CD4-positive, CD25-positive, alpha-beta regulatory T cell (primary cell): ENCODE measurements around the gene CDH13. TPM values are rescaled to one million over a fixed set of nuclear protein-coding genes. Genes with fewer than 3 reads are reported as not detected.

ENCODE experiments used
- ATAC-seq, 2 donors: fragments of 150-1000 bp; cut with Tn5 transposase; one replicate each; pipeline ENCODE4 v1.10.0; 2021; ENCODE audit warnings: low read depth in 2 of 2, moderate number of reproducible peaks in 2 of 2, moderate library complexity in 1 of 2
- DNase-seq, 3 donors: peaks; one replicate each; pipeline versions ENCODE4 v3.0.0 to v3.0.0-alpha.2; 2012 to 2022; ENCODE audit warnings: mixed read lengths in 1 of 3
- H3K27ac ChIP-seq: one replicate; pipeline ENCODE4 v1.7.0; 2013; ENCODE audit warnings: mild to moderate bottlenecking, low read length; ENCODE audit not compliant: insufficient read depth, poor library complexity, severe bottlenecking
- H3K27me3 ChIP-seq: one replicate; pipeline ENCODE4 v1.7.0; 2013; ENCODE audit warnings: low read length; ENCODE audit not compliant: control insufficient read depth, insufficient read depth
- H3K36me3 ChIP-seq: one replicate; pipeline ENCODE4 v1.7.0; 2013; ENCODE audit warnings: mild to moderate bottlenecking, low read length, moderate library complexity; ENCODE audit not compliant: control insufficient read depth, insufficient read depth
- H3K4me1 ChIP-seq: 2 replicates; pipeline ENCODE4 v1.7.0; 2013; ENCODE audit warnings: mild to moderate bottlenecking, low read length; ENCODE audit not compliant: insufficient read depth, control insufficient read depth, poor library complexity, severe bottlenecking
- H3K4me3 ChIP-seq: one replicate; pipeline ENCODE4 v1.7.0; 2013; ENCODE audit warnings: low read depth, mild to moderate bottlenecking, low read length, moderate library complexity
- H3K9me3 ChIP-seq, 2 experiments: 1 replicate in 1 of 2; 2 replicates in 1 of 2; pipeline ENCODE4 v1.7.0; 2013; ENCODE audit warnings: low read length in 2 of 2, mild to moderate bottlenecking in 1 of 2, moderate library complexity in 1 of 2; ENCODE audit not compliant: control insufficient read depth in 2 of 2
- H3K27ac Mint-ChIP-seq, 3 donors: one replicate each; pipeline ENCODE4 v1.8.0; 2020 to 2022; ENCODE audit warnings: mild to moderate bottlenecking in 3 of 3, mixed read lengths in 3 of 3, moderate library complexity in 2 of 3
- H3K27me3 Mint-ChIP-seq: one replicate; pipeline ENCODE4 v1.8.0; 2022; ENCODE audit warnings: mild to moderate bottlenecking, mixed read lengths
- H3K36me3 Mint-ChIP-seq: one replicate; pipeline ENCODE4 v1.8.0; 2020; ENCODE audit warnings: mixed read lengths
- H3K4me1 Mint-ChIP-seq, 4 donors: one replicate each; pipeline ENCODE4 v1.8.0; 2020 to 2022; ENCODE audit warnings: mixed read lengths in 4 of 4, mild to moderate bottlenecking in 1 of 4
- H3K4me3 Mint-ChIP-seq, 4 donors: one replicate each; pipeline ENCODE4 v1.8.0; 2020 to 2022; ENCODE audit warnings: mild to moderate bottlenecking in 4 of 4, mixed read lengths in 4 of 4, moderate library complexity in 3 of 4
- H3K9me3 Mint-ChIP-seq, 7 donors: one replicate each; pipeline ENCODE4 v1.8.0; 2020 to 2022; ENCODE audit warnings: mixed read lengths in 7 of 7, mild to moderate bottlenecking in 3 of 7, moderate library complexity in 2 of 7
- polyA plus RNA-seq, 4 donors: library from polyadenylated mRNA; unstranded; fragments of 300-500 nt; fragmentation: Illumina TruSeq; gene quantifications; one replicate each; pipeline ENCODE4 v1.2.3, GENCODE V29; 2021
- total RNA-seq: library from RNA; stranded (reverse); gene quantifications from one replicate; pipeline ENCODE4 v1.2.3, GENCODE V29; 2022

The CDH13 gene
- total and polyA plus RNA-seq, 5 donors from 2014 or later, result not detected

DNA sequence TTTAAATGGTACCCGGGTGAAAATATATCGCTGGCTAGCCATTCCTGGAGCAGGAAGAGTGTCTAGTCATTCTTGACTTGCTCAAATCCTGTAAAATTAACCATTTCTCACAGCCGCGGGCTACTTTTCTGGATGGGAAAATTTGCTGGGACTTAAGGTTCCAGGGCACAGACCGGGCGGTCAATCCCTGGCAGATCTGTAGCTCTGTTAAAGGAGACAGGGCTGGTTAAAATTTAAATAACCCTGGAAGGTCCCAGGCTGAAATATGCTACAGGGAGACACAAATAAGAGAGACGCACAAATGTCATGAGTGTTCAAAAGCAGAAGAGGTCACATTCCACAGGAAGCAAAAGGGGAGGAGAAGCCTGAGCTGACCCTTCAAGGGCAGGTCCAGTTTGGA is 951.4 kb downstream of the CDH13 start:
- H3K27me3 ChIP-seq, result no peaks in the 10 kb centered on the region

DNA sequence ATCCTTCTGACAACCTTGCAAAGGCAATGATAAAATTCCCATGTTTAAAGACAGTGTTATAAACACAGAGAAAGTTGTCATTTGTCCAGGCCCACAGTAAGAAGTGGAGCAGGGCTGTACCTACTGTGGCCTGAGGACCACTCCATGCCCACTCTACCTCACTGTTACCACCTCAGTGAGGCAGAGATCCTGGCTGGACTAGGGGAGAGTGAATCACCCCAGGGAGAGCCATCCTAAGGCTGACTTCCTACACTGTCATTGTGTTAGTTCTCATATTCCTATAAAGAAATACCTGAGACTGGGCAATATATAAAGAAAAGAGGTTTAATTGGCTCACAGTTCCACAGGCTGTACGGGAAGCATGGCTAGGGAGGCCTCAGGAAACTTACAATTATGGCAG is 952.3 kb downstream of the CDH13 start:
- ATAC-seq (no peak), DNase-seq (no peak)
- H3K27me3 ChIP-seq, result no peaks in the 10 kb centered on the region
- no peak overlapping the region for H3K4me3 Mint-ChIP-seq
- no peaks in the 10 kb centered on the region for H3K4me1 ChIP-seq
- no peaks in the 10 kb centered on the region for H3K9me3 ChIP-seq
- H3K27ac ChIP-seq, result no peak overlapping the region
- no peak overlapping the region for H3K27ac Mint-ChIP-seq
- H3K36me3 ChIP-seq, result no peaks in the 10 kb centered on the region
- no peaks in the 10 kb centered on the region for H3K4me1 Mint-ChIP-seq
- H3K9me3 Mint-ChIP-seq, result peaks cover 0 to 9% (median 0%) of the 10 kb centered on the region in 7 donors
- no peaks in the 10 kb centered on the region for H3K27me3 Mint-ChIP-seq
- H3K4me3 ChIP-seq, result no peak overlapping the region
- no peaks in the 10 kb centered on the region for H3K36me3 Mint-ChIP-seq

More for the DNA sequence above, 951.4 kb downstream of the CDH13 start:
- no peak overlapping the region for H3K4me3 ChIP-seq
- DNase-seq, result no peak
- Mint-ChIP-seq H3K4me3 (no peak overlapping the region), H3K27me3 (no peaks in the 10 kb centered on the region), H3K9me3 (peaks cover 0 to 9% (median 0%) of the 10 kb centered on the region in 7 donors), H3K27ac (no peak overlapping the region), H3K36me3 (no peaks in the 10 kb centered on the region), H3K4me1 (no peaks in the 10 kb centered on the region)
- no peak overlapping the region for H3K27ac ChIP-seq
- H3K4me1 ChIP-seq, result no peaks in the 10 kb centered on the region
- H3K36me3 ChIP-seq, result no peaks in the 10 kb centered on the region
- no peak for ATAC-seq
- H3K9me3 ChIP-seq, result no peaks in the 10 kb centered on the region

DNA sequence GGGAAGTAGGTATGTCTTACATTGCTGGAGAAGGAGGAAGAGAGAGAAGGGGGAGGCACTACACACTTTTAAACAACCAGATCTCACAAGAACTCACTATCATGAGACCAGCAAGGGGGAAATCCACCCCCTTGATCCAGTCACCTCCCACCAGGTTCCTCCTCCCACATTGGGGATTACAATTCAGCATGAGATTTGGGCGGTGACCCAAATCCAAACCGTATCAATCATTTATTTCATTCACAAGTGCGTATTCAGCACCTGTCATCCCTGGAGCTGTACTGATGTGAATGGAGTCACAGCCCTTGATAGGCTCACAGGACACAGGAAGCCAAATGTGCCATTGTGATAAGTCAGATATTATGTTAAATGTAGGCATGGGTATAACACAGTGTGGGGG is 952.7 kb downstream of the CDH13 start:
- DNase-seq, result no peak
- no peaks in the 10 kb centered on the region for H3K9me3 ChIP-seq
- no peaks in the 10 kb centered on the region for H3K4me1 ChIP-seq
- Mint-ChIP-seq H3K9me3 (peaks cover 0 to 9% (median 0%) of the 10 kb centered on the region in 7 donors), H3K4me3 (no peak overlapping the region), H3K27ac (no peak overlapping the region), H3K36me3 (no peaks in the 10 kb centered on the region), H3K4me1 (no peaks in the 10 kb centered on the region), H3K27me3 (no peaks in the 10 kb centered on the region)
- no peaks in the 10 kb centered on the region for H3K27me3 ChIP-seq
- H3K27ac ChIP-seq, result no peak overlapping the region
- no peaks in the 10 kb centered on the region for H3K36me3 ChIP-seq
- no peak for ATAC-seq
- H3K4me3 ChIP-seq, result no peak overlapping the region

DNA sequence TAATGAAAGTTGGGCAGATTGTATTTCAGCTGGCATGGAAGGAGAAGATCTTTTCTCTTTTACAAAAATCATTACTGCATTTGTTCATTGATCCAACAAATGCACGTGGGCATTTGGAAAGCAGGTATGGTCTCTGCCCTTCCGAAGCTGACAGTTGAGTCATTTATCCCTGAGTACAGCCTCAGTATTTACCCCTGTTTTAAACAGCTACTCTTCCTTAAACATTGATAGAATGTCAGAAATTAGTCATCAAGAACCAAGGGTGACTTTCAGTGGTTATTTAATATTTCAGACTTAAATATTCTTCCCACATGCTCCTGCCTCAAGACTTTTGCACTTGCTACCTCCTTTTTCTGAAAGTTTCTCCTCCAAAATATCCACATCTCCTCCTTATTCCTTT is 954.3 kb downstream of the CDH13 start:
- Histone ChIP-seq H3K4me3 (no peak overlapping the region), H3K4me1 (no peaks in the 10 kb centered on the region), H3K27ac (no peak overlapping the region), H3K9me3 (no peaks in the 10 kb centered on the region), H3K36me3 (no peaks in the 10 kb centered on the region), H3K27me3 (no peaks in the 10 kb centered on the region)
- Mint-ChIP-seq H3K4me1 (no peaks in the 10 kb centered on the region), H3K27me3 (no peaks in the 10 kb centered on the region), H3K4me3 (no peak overlapping the region), H3K9me3 (peaks cover 0 to 7% (median 0%) of the 10 kb centered on the region in 7 donors), H3K36me3 (no peaks in the 10 kb centered on the region), H3K27ac (no peak overlapping the region)
- ATAC-seq (no peak), DNase-seq (no peak)

DNA sequence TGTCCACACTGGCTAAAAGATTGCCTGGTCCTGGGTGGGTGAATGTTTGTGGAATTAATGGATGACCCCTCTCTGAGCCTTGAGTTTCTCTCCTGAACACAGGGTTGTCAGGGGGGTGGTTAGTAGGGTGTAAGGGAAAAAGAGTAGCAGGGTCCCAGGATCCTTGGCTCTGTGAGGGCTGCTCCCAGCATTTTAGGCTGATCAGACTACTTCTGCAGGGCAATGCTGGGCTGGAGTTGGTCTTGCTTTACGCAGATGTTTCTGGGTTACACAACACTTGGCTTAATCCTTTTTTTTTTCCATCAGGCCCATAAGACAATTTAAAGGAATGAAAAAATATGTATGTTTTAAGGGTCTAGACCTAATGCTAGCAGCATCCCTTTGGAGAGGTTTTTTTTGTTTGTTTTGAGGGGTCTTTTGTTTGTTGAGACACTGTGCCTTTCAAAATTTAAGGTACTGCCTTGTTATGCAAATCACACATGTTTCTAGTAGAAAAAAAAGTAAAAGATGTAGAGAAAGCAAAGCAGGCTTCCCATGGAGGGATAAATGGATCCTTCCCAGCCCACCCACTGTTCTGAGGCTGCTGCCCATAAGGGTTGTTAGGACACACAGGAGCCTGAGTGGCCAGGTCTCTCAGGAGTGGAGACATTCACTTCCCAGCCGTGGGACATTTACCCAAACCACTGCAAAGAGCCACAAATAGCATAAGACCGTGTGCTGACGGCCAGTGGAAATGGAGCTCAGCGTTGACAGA is 955.4 kb downstream of the CDH13 start:
- no peaks in the 10 kb centered on the region for H3K27me3 Mint-ChIP-seq
- ATAC-seq, result no peak
- no peak overlapping the region for H3K4me3 Mint-ChIP-seq

DNA sequence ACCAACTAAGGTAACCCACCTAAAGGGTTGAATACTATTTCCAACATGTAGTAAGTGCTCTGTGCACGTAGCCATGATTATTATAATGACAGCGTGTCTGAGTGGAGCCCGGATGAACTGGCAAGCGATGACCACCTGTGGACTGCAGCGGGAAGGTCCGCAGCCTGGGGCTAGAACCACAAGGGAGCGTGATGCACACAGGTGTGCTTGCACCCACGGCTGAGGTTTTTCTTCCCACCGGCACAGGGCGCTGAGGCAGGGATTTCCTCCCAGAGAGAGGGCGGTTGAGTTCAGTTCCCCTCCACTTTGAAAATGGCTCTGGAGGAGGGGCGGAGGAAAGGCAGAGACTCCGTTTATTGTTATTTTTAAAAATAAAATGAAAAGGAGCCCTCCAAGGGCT is 959.3 kb downstream of the CDH13 start:
- no peak for DNase-seq
- Histone ChIP-seq H3K36me3 (no peaks in the 10 kb centered on the region), H3K27me3 (no peaks in the 10 kb centered on the region), H3K4me1 (no peaks in the 10 kb centered on the region), H3K9me3 (no peaks in the 10 kb centered on the region), H3K27ac (no peak overlapping the region), H3K4me3 (no peak overlapping the region)
- H3K27ac Mint-ChIP-seq, result no peak overlapping the region
- no peaks in the 10 kb centered on the region for H3K4me1 Mint-ChIP-seq
- no peak overlapping the region for H3K4me3 Mint-ChIP-seq
- peaks cover 0 to 7% (median 0%) of the 10 kb centered on the region in 7 donors for H3K9me3 Mint-ChIP-seq
- no peaks in the 10 kb centered on the region for H3K36me3 Mint-ChIP-seq
- no peaks in the 10 kb centered on the region for H3K27me3 Mint-ChIP-seq
- ATAC-seq, result no peak

More for the DNA sequence above, 955.4 kb downstream of the CDH13 start:
- Mint-ChIP-seq H3K9me3 (peaks cover 0 to 4% (median 0%) of the 10 kb centered on the region in 7 donors), H3K4me1 (no peaks in the 10 kb centered on the region), H3K27ac (no peak overlapping the region), H3K36me3 (no peaks in the 10 kb centered on the region)
- no peak for DNase-seq
- no peaks in the 10 kb centered on the region for H3K9me3 ChIP-seq
- H3K36me3 ChIP-seq, result no peaks in the 10 kb centered on the region
- H3K27ac ChIP-seq, result no peak overlapping the region
- no peak overlapping the region for H3K4me3 ChIP-seq
- no peaks in the 10 kb centered on the region for H3K27me3 ChIP-seq
- no peaks in the 10 kb centered on the region for H3K4me1 ChIP-seq

DNA sequence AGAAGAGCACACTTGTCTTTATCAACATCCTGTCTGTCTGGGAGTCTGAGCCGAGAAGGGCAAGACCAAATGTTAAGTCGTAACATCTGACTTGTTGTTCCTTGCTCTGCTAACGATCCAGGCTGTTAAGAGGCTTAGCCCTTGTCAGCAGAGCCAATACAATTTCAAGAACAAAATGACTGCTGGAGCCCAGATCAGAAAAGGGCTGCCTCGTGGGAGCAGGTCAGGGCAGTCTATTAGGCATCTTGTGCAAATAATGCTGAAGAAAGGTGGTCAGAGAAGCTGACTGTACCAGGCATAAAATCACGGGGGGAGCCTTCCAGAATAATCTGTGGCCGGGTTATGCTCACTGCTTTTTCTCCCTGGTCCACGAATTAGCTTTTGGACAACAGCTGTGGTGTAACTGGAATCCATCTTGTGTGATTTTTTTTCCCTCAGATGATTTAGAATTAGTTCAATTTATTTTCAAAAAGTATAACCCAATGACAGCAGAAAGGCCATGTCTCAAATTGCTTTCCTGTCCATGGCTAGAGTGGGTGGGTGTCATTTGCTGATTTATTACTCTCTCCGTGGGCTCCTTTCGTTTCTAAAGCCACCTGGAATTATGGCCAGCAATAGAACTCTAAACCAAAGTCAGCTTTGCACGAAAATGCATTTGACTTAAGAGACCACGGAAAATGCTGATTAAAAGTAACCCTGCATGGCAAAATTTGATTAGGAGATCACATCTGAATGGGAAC is 959.9 kb downstream of the CDH13 start:
- Mint-ChIP-seq H3K4me1 (no peaks in the 10 kb centered on the region), H3K4me3 (no peak overlapping the region), H3K9me3 (peaks cover 0 to 7% (median 0%) of the 10 kb centered on the region in 7 donors), H3K36me3 (no peaks in the 10 kb centered on the region), H3K27me3 (no peaks in the 10 kb centered on the region), H3K27ac (no peak overlapping the region)
- Histone ChIP-seq H3K4me1 (no peaks in the 10 kb centered on the region), H3K36me3 (no peaks in the 10 kb centered on the region), H3K9me3 (no peaks in the 10 kb centered on the region), H3K4me3 (no peak overlapping the region), H3K27ac (no peak overlapping the region), H3K27me3 (no peaks in the 10 kb centered on the region)
- DNase-seq, result no peak
- no peak for ATAC-seq
